D341Med (cell line): ENCODE results near the gene RPS15.
"Not testable (repeated sequence)": the region's sequence is repeated elsewhere in the genome, so short reads cannot be mapped to it uniquely, and the experiment has no call there.

Source experiments
- DNase-seq: peaks from one replicate; pipeline ENCODE4 v3.0.0; 2012; ENCODE audit warnings: low spot score

Gene RPS15

DNA sequence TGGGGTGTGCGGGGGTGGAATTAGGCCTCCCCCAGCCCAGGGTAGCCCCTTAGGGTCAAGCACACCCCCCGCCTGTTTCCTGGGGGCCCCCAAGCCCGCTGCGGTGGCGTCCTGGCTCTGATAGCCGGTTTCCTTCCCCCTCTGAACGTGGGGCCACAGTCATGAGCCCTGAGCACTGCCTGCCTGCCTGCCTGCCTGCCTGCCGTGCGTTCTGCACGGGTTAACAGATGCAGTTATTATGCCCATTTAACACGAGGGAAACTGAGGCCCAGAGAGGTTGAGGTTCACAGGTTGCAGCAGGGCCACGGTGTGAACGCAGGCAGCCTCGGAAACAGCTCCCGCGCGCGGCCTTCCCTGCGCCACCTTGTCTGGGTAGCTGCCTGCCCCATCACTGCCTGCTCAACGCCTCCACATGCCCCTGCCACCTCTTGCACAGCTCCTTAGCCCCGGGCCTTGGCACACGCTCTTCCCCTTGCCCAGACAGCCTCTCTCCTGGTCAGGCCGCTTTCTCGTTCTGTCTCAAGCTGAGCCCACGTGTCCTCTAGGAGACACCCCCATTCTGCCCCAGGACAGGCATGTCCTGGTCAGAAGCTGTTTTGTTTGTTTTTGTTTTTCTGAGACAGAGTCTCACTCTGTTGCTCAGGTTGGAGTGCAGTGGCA is 35.7 kb upstream of the RPS15 start:
- DNase-seq: no peak

DNA sequence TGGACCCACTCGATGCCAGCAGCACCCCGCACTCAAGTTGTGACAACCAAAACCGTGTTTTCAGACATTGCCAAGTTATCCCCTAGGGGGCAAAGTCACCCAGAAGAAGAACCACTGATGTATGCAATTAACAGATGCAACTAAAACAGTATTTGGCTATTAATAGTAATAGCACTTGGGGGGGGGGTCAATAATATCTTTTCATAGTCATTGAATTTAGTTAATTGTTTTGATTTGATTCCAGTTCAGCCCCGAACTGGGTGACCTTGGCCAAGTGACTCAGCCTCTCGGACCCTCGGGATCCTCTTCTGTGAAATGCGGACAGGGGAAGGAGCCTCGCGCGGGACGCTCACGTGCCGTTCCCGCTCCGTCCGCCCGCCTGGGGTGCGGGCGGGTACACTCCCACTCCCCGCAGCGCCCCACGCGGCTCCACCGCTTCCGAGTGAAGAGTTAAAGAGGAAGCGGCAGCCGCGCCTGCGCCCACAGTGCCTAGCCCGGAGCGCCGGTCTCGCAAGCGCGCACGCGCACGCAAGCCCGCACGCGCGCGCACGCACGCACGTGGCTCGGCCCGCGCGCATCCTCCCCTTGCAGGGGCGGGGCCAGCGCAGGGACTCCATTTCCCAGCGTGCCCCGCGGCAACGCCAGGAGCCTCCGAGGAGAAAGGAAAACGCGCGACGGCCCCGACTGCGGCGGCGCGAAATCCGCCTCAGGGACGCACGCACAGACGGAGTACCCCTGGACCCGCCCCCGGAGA is 31.2 kb upstream of the RPS15 start:
- DNase-seq: peak; percentile 97

DNA sequence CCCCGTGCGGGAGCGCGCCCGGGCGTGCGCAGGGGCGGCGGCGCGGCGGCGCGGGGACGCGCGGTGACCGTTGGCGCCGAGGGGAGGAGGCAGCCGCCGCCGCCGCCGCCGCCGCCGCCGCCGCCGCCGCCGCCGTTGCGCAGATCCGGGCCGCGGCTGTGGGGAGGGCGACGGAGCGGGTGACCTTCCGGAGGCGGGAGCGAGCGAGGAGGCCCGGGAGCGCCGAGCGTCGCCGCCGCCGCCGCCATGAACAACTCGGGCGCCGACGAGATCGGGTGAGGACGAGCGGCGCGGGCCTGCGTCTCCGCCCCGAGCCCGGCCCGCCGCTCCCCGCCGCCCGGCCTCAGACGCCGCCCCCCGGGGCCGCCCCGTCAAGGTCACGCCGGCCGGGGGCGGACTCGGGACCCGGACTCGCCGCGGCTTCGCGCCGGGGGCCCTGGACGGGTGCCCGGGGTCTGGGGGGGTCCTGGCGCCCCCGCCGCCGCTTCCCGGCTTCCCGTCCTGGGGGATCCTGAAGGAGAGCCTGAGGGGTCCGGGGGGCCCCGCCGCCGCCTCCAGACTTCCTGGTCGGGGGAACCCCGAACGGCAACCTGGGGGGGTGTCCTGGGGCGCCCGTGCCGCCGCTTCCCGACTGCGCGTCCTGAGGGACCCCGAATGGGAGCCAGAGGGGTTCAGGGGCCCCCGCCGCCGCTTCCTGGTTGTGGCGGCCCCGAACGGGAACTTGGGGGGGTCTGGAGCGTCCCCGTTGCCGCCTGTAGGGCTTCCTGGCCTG is 30.5 kb upstream of the RPS15 start, which contains the start of gene DAZAP1:
TSS of gene DAZAP1 (plus strand) at position 59 of the 772 bp plus-strand sequence. CDS start at position 247, 188 bp downstream.
- DNase-seq: no peak

DNA sequence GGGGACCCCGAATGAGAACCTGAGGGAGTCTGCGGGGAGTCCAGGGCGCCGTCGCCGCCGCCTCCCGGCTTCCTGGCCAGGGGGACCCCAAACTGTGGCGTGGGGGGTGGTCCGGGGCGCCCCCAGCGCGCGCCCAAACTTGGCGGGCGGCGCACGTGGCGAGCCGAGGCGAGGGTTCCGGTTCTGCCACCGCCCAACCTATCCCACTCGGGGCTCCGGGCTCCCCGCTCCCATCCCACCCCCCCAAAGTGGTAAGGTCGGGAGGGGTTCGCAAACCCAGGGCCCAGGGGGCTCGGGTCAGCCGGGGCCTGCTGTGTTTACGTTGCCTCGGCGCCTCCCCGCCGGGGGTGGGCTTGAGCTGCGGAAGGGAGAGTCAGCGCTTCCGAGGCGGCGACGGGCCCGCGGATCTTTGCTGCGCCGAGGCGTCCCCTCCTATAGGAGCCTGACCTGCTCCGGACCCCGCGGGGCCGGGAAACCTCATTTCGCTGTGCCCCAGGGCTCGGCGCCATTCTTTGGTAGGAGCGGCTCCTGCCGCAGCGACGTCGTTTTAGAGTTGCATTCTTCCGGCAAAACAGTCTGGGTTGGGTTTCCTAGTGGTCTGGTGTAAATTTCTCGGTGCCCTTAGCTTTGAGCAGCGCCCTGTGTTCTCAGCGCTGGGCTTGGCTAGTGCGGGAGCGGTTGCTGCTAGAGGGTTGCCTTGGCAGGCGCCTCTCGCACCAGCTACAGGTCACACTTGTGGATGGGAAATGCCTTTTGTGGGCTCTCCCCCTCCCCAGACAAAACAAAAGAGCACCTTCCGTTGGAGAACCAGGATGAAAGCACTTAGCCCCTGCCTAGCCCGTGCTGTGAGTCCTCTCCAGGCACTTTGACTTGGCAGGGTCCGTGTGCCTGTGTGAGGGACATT is 29.6 kb upstream of the RPS15 start:
- DNase-seq: no peak

DNA sequence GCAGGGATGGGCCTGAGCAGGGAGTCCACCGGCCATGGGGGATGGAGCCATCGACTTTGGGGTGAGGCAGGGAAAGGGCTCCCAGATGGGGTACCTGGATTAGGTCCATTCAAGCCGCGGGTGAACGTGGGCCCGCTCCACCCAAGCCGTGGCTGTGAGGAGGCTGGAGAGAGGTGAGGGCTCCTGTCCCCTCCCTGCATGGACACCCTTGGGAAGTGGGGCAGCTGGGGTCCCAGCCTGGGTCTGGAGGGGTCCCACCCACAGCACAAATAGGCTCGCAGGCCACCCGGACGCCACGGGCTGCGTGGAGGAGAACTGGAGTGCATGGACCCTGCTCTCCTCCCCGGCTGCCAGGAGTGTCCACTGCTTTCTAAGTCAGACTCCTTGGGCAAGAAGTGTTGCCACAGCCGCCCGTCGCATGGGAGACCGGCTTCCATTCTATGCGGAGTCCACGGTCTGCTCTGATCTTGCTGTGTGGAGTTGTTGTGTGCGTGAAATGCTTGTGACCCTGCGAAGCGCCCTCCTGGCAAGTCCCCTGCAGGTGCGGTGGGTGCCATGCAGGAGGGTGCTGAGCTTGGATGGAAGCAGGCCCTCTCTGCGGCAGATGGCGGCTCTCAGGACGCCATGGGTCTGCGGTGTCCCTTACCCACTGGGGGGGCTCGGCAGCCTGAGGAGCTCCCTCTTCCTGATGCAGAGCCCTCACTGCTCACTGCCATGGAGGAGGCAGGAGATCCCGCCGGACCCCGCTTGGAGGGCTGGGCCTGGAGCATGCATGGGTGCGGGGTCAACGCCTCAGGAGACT is 28.8 kb upstream of the RPS15 start:
- DNase-seq: no peak

DNA sequence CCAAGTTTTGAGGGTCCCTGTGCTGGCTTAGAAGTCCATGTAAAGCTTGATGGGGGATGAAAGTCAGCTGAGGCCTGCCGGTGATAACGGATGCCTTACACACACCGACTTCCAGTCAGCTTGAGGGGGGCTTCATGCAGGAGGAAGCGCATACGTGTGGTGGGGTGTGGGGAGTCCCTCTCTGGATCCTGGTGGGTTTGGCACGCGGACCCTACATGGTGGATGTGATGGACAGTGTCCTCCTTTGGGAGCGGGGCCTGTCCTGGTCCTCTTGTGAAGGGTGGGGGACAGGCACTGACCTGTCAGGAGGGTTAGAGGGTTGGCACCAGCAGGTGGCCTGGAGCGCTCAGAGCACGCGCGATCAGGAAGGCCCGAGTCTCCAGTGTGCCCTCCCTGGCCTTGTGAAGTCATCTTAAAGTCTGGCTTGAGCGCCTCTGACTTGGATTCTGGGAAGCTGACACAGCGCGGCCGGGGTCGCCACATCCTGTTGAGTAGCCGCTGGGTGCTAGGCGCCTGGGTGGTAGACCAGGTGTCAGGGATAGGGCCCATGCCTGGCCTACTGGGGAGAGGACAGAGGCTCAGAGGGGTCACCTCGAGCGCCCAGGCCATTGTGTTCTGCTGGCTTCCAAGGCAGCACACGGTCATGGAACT is 27.9 kb upstream of the RPS15 start:
- DNase-seq: no peak

DNA sequence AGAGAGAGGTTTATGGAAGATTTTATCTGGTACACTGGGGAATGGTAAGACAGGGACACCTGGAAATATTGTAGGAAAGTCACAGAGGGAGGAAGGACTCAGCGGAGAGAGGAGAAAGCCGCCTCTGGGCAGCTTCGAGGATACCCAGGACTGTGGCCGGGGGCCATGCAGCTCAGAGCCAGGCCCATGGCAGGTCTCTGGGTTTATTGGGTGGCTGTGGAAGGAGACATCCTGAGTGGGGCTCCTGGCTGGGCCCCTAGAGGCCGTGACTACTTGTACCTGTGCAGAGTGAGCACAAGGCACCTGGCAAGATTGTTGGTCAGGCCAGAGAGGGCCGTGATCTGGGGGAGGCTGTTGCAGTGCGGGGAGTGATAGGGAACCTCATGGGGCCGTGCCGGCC is 27.4 kb upstream of the RPS15 start:
- DNase-seq: no peak

DNA sequence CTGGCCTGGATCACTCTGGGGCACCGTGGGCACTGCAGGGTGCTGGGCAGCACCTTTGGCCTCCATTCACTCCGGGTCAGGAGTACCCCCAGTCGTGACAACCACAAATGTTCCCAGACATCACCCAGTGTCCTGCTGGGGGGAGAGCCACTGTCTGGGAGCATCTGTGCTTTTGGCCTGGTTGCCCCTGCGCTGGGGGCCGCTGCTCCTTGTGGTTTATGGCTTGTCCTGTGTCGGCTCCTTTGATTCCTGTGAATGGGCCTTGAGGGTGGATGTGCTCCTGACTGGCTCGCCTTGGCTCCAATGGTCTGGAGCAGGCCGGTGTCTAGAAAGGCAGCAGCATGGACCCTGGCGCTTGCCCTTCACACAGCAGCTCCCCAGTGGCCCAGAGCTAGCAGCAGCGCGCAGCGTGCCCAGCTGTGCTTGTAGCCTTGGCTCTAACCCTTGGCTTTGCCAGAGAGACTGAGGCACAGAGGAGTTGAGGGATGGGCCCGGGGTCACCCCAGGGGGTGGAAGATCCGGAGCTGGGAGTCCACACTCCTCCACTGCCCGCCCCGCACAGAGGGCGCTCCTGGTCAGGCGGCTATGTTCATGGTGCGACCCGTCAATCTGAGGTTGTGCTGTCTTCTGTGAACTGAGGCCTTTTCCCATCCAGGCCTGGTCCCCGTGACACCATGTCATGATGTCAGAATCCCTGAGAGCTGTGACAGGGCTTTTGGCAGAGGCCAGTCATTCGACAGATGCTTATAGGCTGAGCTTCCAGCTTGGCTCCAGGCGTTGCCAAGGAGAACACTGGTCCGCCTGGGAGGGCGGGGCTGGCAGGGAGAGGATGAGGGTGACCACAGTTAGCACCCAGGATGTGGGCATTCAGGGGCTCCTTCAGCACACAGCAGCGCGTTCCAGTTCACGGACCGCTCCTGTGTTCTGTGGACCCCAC is 26.7 kb upstream of the RPS15 start:
- peak; percentile 79 for DNase-seq

DNA sequence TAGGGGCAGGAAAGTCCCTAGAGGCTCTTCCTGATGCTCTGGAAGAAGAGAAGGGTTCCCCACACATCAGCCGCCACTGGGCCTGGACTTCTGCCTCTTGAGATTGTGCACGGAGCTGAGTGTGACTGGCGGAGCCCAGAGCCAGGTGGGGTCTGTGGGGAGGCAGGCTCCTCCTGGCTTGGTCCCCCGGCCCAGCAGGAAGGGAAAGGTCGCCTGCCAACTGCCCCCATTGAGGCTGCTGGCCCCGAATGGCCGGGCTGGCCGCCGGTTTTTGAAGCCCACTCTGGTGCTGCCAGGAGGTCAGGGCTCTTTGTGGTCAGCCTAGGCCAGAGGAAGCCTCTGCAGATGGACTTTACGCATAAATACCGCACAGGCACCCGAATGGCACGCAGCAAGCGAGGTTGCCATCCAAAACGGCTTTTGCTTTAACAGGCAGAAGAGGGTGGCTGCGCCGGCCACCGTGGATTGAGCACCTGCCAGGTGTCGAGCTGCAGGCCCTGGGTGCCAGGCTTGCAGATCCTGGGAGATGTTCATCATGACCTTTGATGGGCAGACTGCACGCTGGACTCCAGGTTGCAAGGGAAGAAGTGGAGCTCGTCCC is 25.8 kb upstream of the RPS15 start:
- DNase-seq: no peak

DNA sequence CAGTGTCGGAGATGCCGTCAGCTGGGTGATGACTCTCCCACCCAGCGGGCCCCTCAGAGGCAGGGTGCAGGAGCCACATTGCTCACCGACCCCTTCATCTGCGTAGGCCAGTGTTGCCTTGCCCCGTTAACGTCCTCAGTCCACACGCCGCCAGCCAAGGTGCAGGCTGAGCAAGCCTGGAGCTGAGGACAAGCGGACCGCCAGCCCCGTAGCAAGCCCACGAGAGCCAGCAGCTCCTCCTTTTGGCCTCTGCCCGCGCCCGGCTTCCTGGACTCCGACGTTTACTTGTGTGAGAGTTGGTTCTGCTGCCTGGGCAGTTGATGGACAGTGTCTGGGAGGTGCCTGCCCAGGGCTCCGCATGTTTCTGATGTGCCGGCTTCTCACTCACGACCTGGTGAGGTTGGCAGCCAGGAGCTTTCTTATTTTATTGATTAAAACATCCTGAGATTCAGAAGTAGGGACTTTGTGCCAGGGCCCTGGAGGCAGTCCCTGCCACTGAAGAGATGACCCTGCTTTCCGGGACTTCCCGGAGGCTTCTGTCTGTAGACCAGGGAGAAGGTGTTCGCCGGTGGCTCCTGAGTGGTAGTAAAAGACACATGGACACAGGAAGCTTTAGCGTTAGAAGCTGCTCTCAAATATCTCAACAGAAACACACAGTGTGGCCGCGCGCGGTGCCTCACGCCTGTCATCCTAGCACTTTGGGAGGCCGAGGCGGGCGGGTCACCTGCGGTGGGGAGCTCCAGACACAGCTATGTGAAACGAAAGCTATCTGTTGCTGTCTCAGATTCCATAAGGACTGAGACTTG is 25.0 kb upstream of the RPS15 start:
- no peak for DNase-seq

DNA sequence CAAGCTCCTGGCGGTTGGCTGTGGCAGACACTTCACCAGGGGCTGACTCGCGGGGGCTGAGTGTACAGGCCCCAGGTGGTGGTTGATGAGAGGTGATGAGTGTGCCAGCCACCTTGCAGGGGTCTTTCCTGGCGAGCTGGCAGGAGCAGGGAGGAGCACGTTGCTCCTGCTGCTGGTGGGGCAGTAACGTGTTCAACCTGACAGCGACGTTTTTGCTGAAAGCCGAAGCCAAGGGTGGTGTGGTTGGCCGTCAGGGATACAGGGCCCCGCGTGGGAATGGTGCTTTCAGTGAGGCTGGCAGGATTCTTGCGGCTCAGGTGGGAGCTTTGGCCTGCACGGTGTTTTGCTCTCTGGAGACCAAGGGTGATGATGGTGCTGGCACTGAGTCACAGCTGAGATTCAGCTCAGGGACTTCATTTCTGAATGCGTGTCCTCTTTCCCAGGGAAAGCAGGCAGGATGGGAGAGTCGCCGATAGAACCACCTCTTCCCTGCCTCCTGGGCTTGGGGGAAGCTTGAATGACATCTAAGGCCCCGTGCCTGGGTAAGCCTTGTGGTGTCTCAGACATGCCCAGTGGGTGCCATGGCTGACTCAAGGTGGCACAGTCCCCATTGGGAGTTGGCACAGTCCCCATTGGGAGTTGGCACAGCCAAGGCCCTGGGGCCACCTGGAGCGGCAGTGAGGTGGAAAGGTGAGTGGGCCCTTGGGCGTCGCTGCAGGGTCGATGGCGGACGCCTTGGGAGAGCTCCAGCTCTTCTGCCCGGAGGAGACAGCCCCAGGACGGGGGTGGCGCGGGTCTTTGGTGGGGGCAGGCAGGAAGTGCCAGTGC is 22.0 kb upstream of the RPS15 start:
- no peak for DNase-seq

DNA sequence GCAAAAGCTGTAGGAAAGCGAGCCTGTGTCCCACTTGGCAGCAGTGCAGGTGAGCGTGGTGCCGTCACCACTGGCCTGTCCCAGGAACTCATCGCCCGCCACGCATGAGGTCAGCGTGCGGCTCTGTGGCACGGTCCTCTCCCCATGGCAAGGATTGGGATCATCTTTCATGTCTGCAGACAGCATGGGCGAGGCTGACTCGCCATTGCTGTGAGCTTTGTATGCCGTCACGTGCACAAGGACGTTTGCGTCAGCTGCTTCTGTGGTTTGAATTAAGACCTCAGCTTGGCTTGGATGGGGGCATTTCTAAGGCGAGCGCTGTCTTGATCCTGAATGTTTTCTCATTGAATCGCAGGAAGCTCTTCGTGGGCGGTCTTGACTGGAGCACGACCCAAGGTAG is 21.1 kb upstream of the RPS15 start:
- no peak for DNase-seq

DNA sequence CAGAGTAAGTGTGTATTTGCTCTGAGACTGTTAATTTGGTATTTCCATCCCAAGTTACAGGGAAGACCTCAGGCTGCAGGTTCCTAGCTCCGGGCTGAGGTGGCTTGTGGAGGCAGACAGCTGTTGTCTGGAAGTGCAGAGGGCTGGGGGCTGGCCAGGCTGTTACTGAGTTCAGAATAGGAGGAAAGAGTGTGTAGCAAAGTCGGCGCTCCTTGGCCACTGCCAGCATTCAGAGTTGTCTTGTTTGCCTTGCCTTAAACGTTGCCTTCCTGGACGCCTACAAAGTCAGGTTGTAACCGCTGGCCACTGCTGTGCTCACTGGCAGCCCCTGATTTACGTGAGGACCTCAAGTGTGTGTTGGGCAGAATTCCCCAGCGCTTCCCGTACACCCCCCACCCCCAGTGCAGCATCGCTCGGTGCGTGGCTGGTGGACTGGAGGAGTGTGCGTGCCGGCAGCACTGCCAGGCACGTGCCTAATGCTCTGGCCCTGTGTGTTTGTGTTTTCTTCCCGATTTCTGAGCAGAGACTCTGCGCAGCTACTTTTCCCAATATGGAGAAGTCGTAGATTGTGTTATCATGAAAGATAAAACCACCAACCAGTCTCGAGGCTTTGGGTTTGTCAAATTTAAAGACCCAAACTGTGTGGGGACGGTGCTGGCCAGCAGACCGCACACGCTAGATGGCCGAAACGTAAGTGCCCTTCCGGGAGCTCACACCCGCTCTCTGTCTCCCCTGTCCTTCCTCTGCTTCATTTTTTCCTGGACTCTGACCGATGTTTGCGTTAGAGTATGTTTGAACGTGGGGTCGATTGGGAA is 20.3 kb upstream of the RPS15 start:
- no peak for DNase-seq

DNA sequence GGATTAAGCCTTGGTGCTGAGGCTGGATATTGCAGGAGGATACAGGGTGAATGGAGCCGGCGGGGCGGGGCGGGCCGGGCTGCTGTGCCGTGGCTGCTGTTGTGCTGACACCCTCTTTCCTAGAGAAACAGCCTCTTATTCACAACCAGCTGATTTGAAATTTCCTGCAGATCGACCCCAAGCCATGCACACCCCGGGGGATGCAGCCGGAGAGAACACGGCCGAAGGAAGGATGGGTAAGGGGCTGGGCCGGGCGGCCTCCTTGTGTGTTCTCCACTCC is 19.8 kb upstream of the RPS15 start:
- DNase-seq: no peak

DNA sequence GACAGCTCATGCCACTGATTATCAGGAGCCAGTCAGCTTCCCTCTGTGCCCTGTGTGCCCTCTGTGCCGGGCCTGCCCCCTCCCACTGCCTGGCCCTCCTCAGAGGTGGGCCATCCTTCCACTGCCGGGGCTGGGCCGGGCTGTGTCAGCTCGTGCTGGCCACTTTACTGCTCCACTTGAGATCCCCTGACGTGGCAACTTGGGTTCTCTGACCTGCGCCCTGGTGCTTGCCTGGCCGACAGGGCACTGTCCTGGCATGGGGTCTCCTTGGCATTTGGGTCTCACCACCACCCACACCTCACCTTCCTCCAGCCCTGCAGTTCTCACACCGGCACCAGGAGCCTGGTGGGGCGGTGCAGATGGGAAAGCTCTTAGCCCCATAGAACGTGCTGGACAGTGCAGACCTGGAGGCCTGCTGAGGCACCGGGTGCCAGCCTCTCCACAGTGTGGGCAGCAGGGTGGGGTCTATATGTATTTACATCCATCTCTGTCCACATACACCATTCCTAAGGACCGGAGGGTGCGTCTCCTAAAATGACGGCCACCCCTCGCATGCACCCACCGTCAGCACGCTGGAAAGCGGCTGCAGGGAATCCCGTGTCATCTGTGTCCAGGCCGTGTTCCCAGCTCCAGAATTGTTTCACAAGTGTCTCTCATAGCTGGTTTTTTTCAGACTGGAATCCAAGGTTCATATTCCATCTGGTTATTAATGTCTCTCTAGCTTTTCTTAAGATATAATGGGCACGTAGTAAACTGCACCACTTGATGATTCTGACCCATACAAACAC is 19.1 kb upstream of the RPS15 start:
- no peak for DNase-seq

DNA sequence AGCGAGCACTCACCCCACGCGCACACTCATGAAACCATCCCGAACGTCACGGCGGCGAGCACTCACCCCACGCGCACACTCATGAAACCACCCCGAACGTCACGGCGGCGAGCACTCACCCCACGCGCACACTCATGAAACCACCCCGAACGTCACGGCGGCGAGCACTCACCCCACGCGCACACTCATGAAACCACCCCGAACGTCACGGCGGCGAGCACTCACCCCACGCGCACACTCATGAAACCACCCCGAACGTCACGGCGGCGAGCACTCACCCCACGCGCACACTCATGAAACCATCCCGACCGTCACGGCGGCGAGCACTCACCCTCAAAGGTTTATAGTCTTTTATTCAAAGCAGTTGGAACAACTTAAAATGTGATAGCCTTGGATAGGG is 18.1 kb upstream of the RPS15 start:
- DNase-seq: not testable (repeated sequence)
